IMR-90 (cell line): Measurements from ENCODE around the gene TSPAN8. TPM values are rescaled to one million over a fixed set of nuclear protein-coding genes. Genes with fewer than 3 reads are reported as not detected.

Source experiments
- ATAC-seq: fragments of 200-7000 bp; cut with Tn5 transposase; 2 replicates; pipeline ENCODE4 v1.9.1; 2020; ENCODE audit warnings: low read depth, mild to moderate bottlenecking, moderate library complexity
- BruUV-seq: library from RNA; stranded (reverse); fragments of 400-500 nt; replicated peaks from 2 replicates; lab custom pipeline; 2021; lab: Mats Ljungman, UMichigan
- CTCF ChIA-PET: fragments of 300-600 bp; formaldehyde crosslinking; extraction: SDS; loops from one replicate; lab custom pipeline; 2021; ENCODE audit warnings: antibody characterized with exemption; lab: Yijun Ruan, JAX
- POLR2A ChIA-PET: fragments of 300-600 bp; sonication (Branson Sonifier 250); formaldehyde crosslinking; loops from one replicate; lab custom pipeline; 2022; ENCODE audit warnings: antibody characterized with exemption; ENCODE audit not compliant: unreplicated experiment; lab: Charles Lee
- DNase-seq: peaks from one replicate; pipeline ENCODE4 v3.0.0; 2013
- H2AFZ ChIP-seq: replicated peaks from 2 replicates; pipeline ENCODE3; 2013; ENCODE audit warnings: low read length, mild to moderate bottlenecking; ENCODE audit not compliant: poor library complexity
- H2AK5ac ChIP-seq: 2 replicates; pipeline ENCODE4 v1.6.1; 2013; ENCODE audit warnings: low read depth, low read length, inconsistent platforms
- H2AK9ac ChIP-seq: replicated peaks from 2 replicates; pipeline ENCODE3; 2013; ENCODE audit warnings: mild to moderate bottlenecking, low read depth, low read length, moderate library complexity; ENCODE audit not compliant: poor library complexity
- H2BK120ac ChIP-seq: 2 replicates; pipeline ENCODE4 v1.6.1; 2013; ENCODE audit warnings: low read depth, low read length, inconsistent platforms
- H2BK15ac ChIP-seq: 3 replicates; pipeline ENCODE4 v1.6.1; 2013; ENCODE audit warnings: low read depth, low read length, inconsistent platforms
- H2BK20ac ChIP-seq: 2 replicates; pipeline ENCODE4 v1.6.1; 2013; ENCODE audit warnings: low read depth, mild to moderate bottlenecking, inconsistent platforms, low read length, moderate library complexity
- H2BK5ac ChIP-seq: 2 replicates; pipeline ENCODE4 v1.6.1; 2013; ENCODE audit warnings: mild to moderate bottlenecking, low read depth, low read length, inconsistent platforms; ENCODE audit not compliant: poor library complexity, severe bottlenecking
- H3K14ac ChIP-seq: replicated peaks from 2 replicates; pipeline ENCODE4 v1.6.1; 2013; ENCODE audit warnings: low read depth, low read length, inconsistent platforms
- H3K18ac ChIP-seq: 2 replicates; pipeline ENCODE4 v1.6.1; 2013; ENCODE audit warnings: low read depth, low read length, control low read depth
- H3K23ac ChIP-seq: 2 replicates; pipeline ENCODE4 v1.6.1; 2013; ENCODE audit warnings: low read depth, low read length, inconsistent platforms
- H3K27ac ChIP-seq: 2 replicates; pipeline ENCODE4 v1.5.1; 2013; ENCODE audit warnings: mild to moderate bottlenecking, control low read depth, low read length; ENCODE audit not compliant: insufficient read depth
- H3K27me3 ChIP-seq: 2 replicates; pipeline ENCODE4 v1.6.1; 2013; ENCODE audit warnings: low read length; ENCODE audit not compliant: control insufficient read depth, insufficient read depth
- H3K36me3 ChIP-seq: 2 replicates; pipeline ENCODE4 v1.6.1; 2013; ENCODE audit warnings: low read length, mixed read lengths; ENCODE audit not compliant: control insufficient read depth, insufficient read depth
- H3K4ac ChIP-seq: 2 replicates; pipeline ENCODE4 v1.6.1; 2013; ENCODE audit warnings: low read depth, low read length, inconsistent platforms
- H3K4me1 ChIP-seq: 2 replicates; pipeline ENCODE4 v1.6.1; 2013; ENCODE audit warnings: low read length, mixed read lengths; ENCODE audit not compliant: control insufficient read depth, insufficient read depth
- H3K4me2 ChIP-seq: 2 replicates; pipeline ENCODE4 v1.6.1; 2013; ENCODE audit warnings: low read depth, mild to moderate bottlenecking, control low read depth, low read length, moderate library complexity
- H3K4me3 ChIP-seq: 2 replicates; pipeline ENCODE4 v1.5.1; 2013; ENCODE audit warnings: low read depth, mild to moderate bottlenecking, control low read depth, low read length, moderate library complexity; ENCODE audit not compliant: insufficient read depth
- H3K56ac ChIP-seq: 2 replicates; pipeline ENCODE4 v1.6.1; 2013; ENCODE audit warnings: low read length, inconsistent platforms; ENCODE audit not compliant: insufficient read depth; ENCODE audit errors: extremely low read depth
- H3K79me1 ChIP-seq, 2 experiments: 2 replicates each; pipeline ENCODE4 v1.6.1; 2013; ENCODE audit warnings: low read length in 2 of 2, inconsistent platforms in 1 of 2, low read depth in 1 of 2
- H3K9ac ChIP-seq: 2 replicates; pipeline ENCODE4 v1.6.1; 2013; ENCODE audit warnings: low read depth, low read length, control low read depth
- H3K9me1 ChIP-seq: 2 replicates; pipeline ENCODE4 v1.6.1; 2013; ENCODE audit warnings: low read length, inconsistent platforms; ENCODE audit not compliant: insufficient read depth
- H3K9me3 ChIP-seq: 2 replicates; pipeline ENCODE4 v1.6.1; 2013; ENCODE audit warnings: low read length; ENCODE audit not compliant: control insufficient read depth, insufficient read depth
- H4K20me1 ChIP-seq: 2 replicates; pipeline ENCODE4 v1.6.1; 2013; ENCODE audit warnings: low read length, inconsistent platforms; ENCODE audit not compliant: insufficient read depth
- H4K5ac ChIP-seq: 2 replicates; pipeline ENCODE4 v1.6.1; 2013; ENCODE audit warnings: mild to moderate bottlenecking, low read depth, low read length, control low read depth
- H4K8ac ChIP-seq, 2 experiments: 2 replicates each; pipeline ENCODE4 v1.6.1; 2013; ENCODE audit warnings: low read depth in 2 of 2, low read length in 2 of 2, control low read depth in 1 of 2, inconsistent platforms in 1 of 2
- H4K91ac ChIP-seq: 2 replicates; pipeline ENCODE4 v1.6.1; 2013; ENCODE audit warnings: low read depth, low read length, inconsistent platforms; ENCODE audit not compliant: insufficient read depth
- BHLHE40 ChIP-seq: fragments of 150-350 bp; IDR thresholded peaks from 2 replicates; pipeline ENCODE4 v1.6.1; 2016; ENCODE audit warnings: mild to moderate bottlenecking, low read depth, low read length
- FOS ChIP-seq: fragments of 150-350 bp; IDR thresholded peaks from 2 replicates; pipeline ENCODE4 v1.6.1; 2016; ENCODE audit warnings: low read depth, low read length
- MAFK ChIP-seq: IDR thresholded peaks from 2 replicates; pipeline ENCODE4 v1.6.1; 2012; ENCODE audit warnings: low read depth, low read length, improper control_type of control experiment
- MXI1 ChIP-seq: IDR thresholded peaks from 2 replicates; pipeline ENCODE4 v1.6.1; 2012; ENCODE audit warnings: low read depth, mild to moderate bottlenecking, low read length, moderate library complexity, borderline replicate concordance
- NFE2L2 ChIP-seq: fragments of 150-350 bp; IDR thresholded peaks from 2 replicates; pipeline ENCODE4 v1.6.1; 2016; ENCODE audit warnings: low read depth, mild to moderate bottlenecking, low read length
- POLR2A ChIP-seq: IDR thresholded peaks from 2 replicates; pipeline ENCODE4 v1.6.1; 2012; ENCODE audit warnings: mild to moderate bottlenecking, low read depth, low read length
- RAD21 ChIP-seq: IDR thresholded peaks from 2 replicates; pipeline ENCODE4 v1.6.1; 2012; ENCODE audit warnings: low read length, improper control_type of control experiment
- RCOR1 ChIP-seq: IDR thresholded peaks from 2 replicates; pipeline ENCODE4 v1.6.1; 2012; ENCODE audit warnings: mild to moderate bottlenecking, low read length, improper control_type of control experiment; ENCODE audit not compliant: insufficient replicate concordance
- RFX5 ChIP-seq: IDR thresholded peaks from 2 replicates; pipeline ENCODE4 v1.8.0; 2012; ENCODE audit warnings: low read depth, mild to moderate bottlenecking, low read length, moderate library complexity
- WGBS, 2 experiments: methylation state at CpG; one replicate each; pipeline versions ENCODE4 v1.1.5 to v1.1.7; 2013; ENCODE audit warnings: missing lambda C conversion rate in 2 of 2; ENCODE audit not compliant: insufficient read length in 1 of 2; ENCODE audit errors: extremely low coverage in 2 of 2; 5-methylcytosine and 5-hydroxymethylcytosine counted together
- dilution Hi-C: fragments of 300-500 bp; cut with HindIII; formaldehyde crosslinking; loops from one replicate; pipeline ENCODE4 v1.14.3; 2018; ENCODE audit warnings: low sequenced_read_pairs; ENCODE audit not compliant: unreplicated experiment
- in situ Hi-C: fragments of 300-500 bp; cut with MboI; formaldehyde crosslinking; loops from 3 replicates; pipeline ENCODE4 v1.14.3; 2019; ENCODE audit warnings: low sequenced_read_pairs, inconsistent platforms, mixed read lengths
- intact Hi-C: fragments of 100-400 bp; cut with micrococcal nuclease; formaldehyde crosslinking; loops from 2 replicates; pipeline ENCODE4 v1.10.0; 2022
- polyA plus RNA-seq, 3 experiments: library from polyadenylated mRNA; depleted of rRNA; stranded (reverse); fragments of >200 nt; gene quantifications; 2 replicates each; pipeline ENCODE4 v1.2.3, GENCODE V29; 2012; ENCODE audit warnings: low replicate concordance in 1 of 3
- total RNA-seq: library from RNA; depleted of rRNA; stranded (reverse); fragments of >200 nt; gene quantifications from 2 replicates; pipeline ENCODE4 v1.2.3, GENCODE V29; 2012

TSPAN8 gene
- total and polyA plus RNA-seq, 2 of the 4 experiments (the other 2 are of a cell fraction), result not detected

- in situ Hi-C loops (no loop called here), intact Hi-C loops (no loop called here), dilution Hi-C loops (no loop called here)
- TF ChIP-seq RFX5 (no peak), POLR2A (no peak), FOS (no peak), RCOR1 (no peak), MAFK (no peak), RAD21 (no peak), MXI1 (no peak), BHLHE40 (no peak), NFE2L2 (no peak)
- ATAC-seq (no peak), DNase-seq (no peak)
- Histone ChIP-seq H4K8ac (no peak overlapping the region), H3K36me3 (no peaks in the 10 kb centered on the region), H2BK5ac (no peak overlapping the region), H2BK20ac (no peak overlapping the region), H4K20me1 (no peaks in the 10 kb centered on the region), H3K27ac (no peak overlapping the region), H3K4ac (no peak overlapping the region), H3K9me3 (no peaks in the 10 kb centered on the region), H4K91ac (no peak overlapping the region), H3K9ac (no peak overlapping the region), H2BK15ac (no peak overlapping the region), H2BK120ac (no peak overlapping the region), H3K4me2 (no peak overlapping the region), H3K27me3 (no peaks in the 10 kb centered on the region), H2AK9ac (no peak overlapping the region), H3K4me3 (no peak overlapping the region), H3K56ac (no peak overlapping the region), H3K4me1 (no peaks in the 10 kb centered on the region), H2AFZ (no peak overlapping the region), H3K79me1 (no peaks in the 10 kb centered on the region), H3K14ac (no peak overlapping the region), H3K18ac (no peak overlapping the region), H4K5ac (no peak overlapping the region), H2AK5ac (no peak overlapping the region), H3K9me1 (no peaks in the 10 kb centered on the region), H3K23ac (no peak overlapping the region)
- no TSS peak for BruUV-seq
- ChIA-PET POLR2A (no interaction called here), CTCF (no interaction called here)
- no CpG with 5 or more reads among the region's 1 CpG for WGBS, 2 experiments
Measured at GRCh38 chr12:71174146-71174545, 16.3 kb upstream of the TSPAN8 start.
